Measurements from ENCODE around the gene CRYGN. TPM values are rescaled to one million over a fixed set of nuclear protein-coding genes. Genes with fewer than 3 reads are reported as not detected.

CRYGN gene
- total RNA-seq, 6 donors from 2014 or later = 0.43 to 0.61 TPM; not detected in 4

GRCh38 chr7:151431281-151431767 lies 8.6 kb downstream of the CRYGN start:
- no peak overlapping the region for H3K27ac ChIP-seq

GRCh38 chr7:151430391-151431205 lies 9.3 kb downstream of the CRYGN start:
- ATAC-seq (ENCODE audit: low FRiP score in 2 of 2) = no peak
- no peaks in the 10 kb centered on the region for H3K9me3 ChIP-seq
- TF ChIP-seq POLR2AphosphoS5 (IDR thresholded peaks at IDR 0.05) (no peak), CTCF (IDR thresholded peaks at IDR 0.05) (no peak), EP300 (IDR thresholded peaks at IDR 0.05) (no peak), POLR2A (IDR thresholded peaks at IDR 0.05) (no peak)
- no peaks in the 10 kb centered on the region for H3K36me3 ChIP-seq
- H3K4me3 ChIP-seq = no peak overlapping the region
- WGBS, 2 donors = 89 to 96% methylated on average over 13 to 16 of the region's 16 CpGs
- peak overlapping the region in 1 of 4 donors; percentile 61 for H3K27ac ChIP-seq
- H3K4me1 ChIP-seq = peaks cover 22 to 45% (median 34%) of the 10 kb centered on the region in 4 donors
- H3K27me3 ChIP-seq = no peaks in the 10 kb centered on the region
- DNase-seq = peak in 1 of 2 donors; percentile 24

More at GRCh38 chr7:151431281-151431767, 8.6 kb downstream of the CRYGN start:
- no peaks in the 10 kb centered on the region for H3K36me3 ChIP-seq
- peaks cover 22 to 40% (median 32%) of the 10 kb centered on the region in 4 donors for H3K4me1 ChIP-seq
- ATAC-seq (ENCODE audit: low FRiP score in 2 of 2) (no peak), DNase-seq (peak in 1 of 2 donors; percentile 30)
- H3K27me3 ChIP-seq = no peaks in the 10 kb centered on the region
- TF ChIP-seq EP300 (IDR thresholded peaks at IDR 0.05) (no peak), POLR2AphosphoS5 (IDR thresholded peaks at IDR 0.05) (no peak), POLR2A (IDR thresholded peaks at IDR 0.05) (no peak), CTCF (IDR thresholded peaks at IDR 0.05) (no peak)
- 90 to 96% methylated on average over 3 to 13 of the region's 13 CpGs for WGBS, 2 donors
- H3K4me3 ChIP-seq = no peak overlapping the region
- no peaks in the 10 kb centered on the region for H3K9me3 ChIP-seq

- no peak for TF ChIP-seq POLR2A (IDR thresholded peaks at IDR 0.05)
Observed at GRCh38 chr7:151429560-151430331, 10.2 kb downstream of the CRYGN start.

GRCh38 chr7:151429237-151429559 lies 10.7 kb downstream of the CRYGN start:
- no peak for DNase-seq
- peak overlapping the region in 3 of 4 donors; percentile 58 to 63 (median 61) for H3K27ac ChIP-seq

More at GRCh38 chr7:151429560-151430331, 10.2 kb downstream of the CRYGN start:
- DNase-seq (peak in 1 of 2 donors; percentile 67), ATAC-seq (ENCODE audit: low FRiP score in 2 of 2) (no peak)
- 37 to 41% methylated on average over 9 to 10 of the region's 10 CpGs for WGBS, 2 donors
- H3K4me3 ChIP-seq = no peak overlapping the region
- no peaks in the 10 kb centered on the region for H3K27me3 ChIP-seq
- H3K36me3 ChIP-seq = no peaks in the 10 kb centered on the region
- peaks cover 22 to 45% (median 34%) of the 10 kb centered on the region in 4 donors for H3K4me1 ChIP-seq
- no peaks in the 10 kb centered on the region for H3K9me3 ChIP-seq
- H3K27ac ChIP-seq = peak overlapping the region in 3 of 4 donors; percentile 58 to 63 (median 61)

More at GRCh38 chr7:151429237-151429559, 10.7 kb downstream of the CRYGN start:
- Histone ChIP-seq H3K4me3 (no peak overlapping the region), H3K4me1 (peaks cover 22 to 45% (median 34%) of the 10 kb centered on the region in 4 donors), H3K9me3 (no peaks in the 10 kb centered on the region), H3K27me3 (no peaks in the 10 kb centered on the region), H3K36me3 (no peaks in the 10 kb centered on the region)
- no peak for ATAC-seq (ENCODE audit: low FRiP score in 2 of 2)
- 90 to 96% methylated on average over 5 of the region's 5 CpGs for WGBS, 2 donors
- TF ChIP-seq EP300 (IDR thresholded peaks at IDR 0.05) (no peak), POLR2A (IDR thresholded peaks at IDR 0.05) (no peak), CTCF (IDR thresholded peaks at IDR 0.05) (no peak), POLR2AphosphoS5 (IDR thresholded peaks at IDR 0.05) (no peak)
